SH-SY5Y (cell line): ENCODE measurements around the gene CPN1.

Experiments used
- GATA2 ChIP-seq: IDR thresholded peaks from 2 replicates; pipeline ENCODE4 v1.6.1; 2011; ENCODE audit warnings: mild to moderate bottlenecking, low read depth, low read length
- GATA3 ChIP-seq: IDR thresholded peaks from 2 replicates; pipeline ENCODE4 v1.6.1; 2011; ENCODE audit warnings: low read depth, mild to moderate bottlenecking, low read length, moderate library complexity

The CPN1 gene

GRCh38 chr10:99999319-100000108 lies 82.2 kb downstream of the CPN1 start:
- TF ChIP-seq GATA2: no peak
- TF ChIP-seq GATA3: no peak

- TF ChIP-seq GATA2 (no peak), GATA3 (no peak)
Measured at GRCh38 chr10:99998889-99999288, 82.8 kb downstream of the CPN1 start.

GRCh38 chr10:99996671-99997648 lies 84.7 kb downstream of the CPN1 start:
- TF ChIP-seq GATA3 (no peak), GATA2 (no peak)

- TF ChIP-seq GATA3 (no peak), GATA2 (no peak)
Measured at GRCh38 chr10:99995713-99996112, 86.0 kb downstream of the CPN1 start.

- TF ChIP-seq GATA3 (no peak), GATA2 (no peak)
Measured at GRCh38 chr10:99995269-99995668, 86.4 kb downstream of the CPN1 start.

- no peak for TF ChIP-seq GATA2
- TF ChIP-seq GATA3: no peak
Measured at GRCh38 chr10:99994801-99995200, 86.9 kb downstream of the CPN1 start.

GRCh38 chr10:99993701-99994689 lies 87.7 kb downstream of the CPN1 start:
- TF ChIP-seq GATA2: no peak
- no peak for TF ChIP-seq GATA3
